Myocyte (in vitro differentiated cells): Measurements from ENCODE around the gene C15orf61. TPM values are rescaled to one million over a fixed set of nuclear protein-coding genes. Genes with fewer than 3 reads are reported as not detected.

Source experiments
- DNase-seq: peaks from one replicate; pipeline ENCODE4 v3.0.0-alpha.2; 2012; ENCODE audit warnings: low read depth
- polyA plus RNA-seq: library from polyadenylated mRNA; unstranded; fragments of >200 nt; gene quantifications from one replicate; pipeline ENCODE4 v1.2.1, GENCODE V29; 2012; ENCODE audit warnings: missing spikeins
- total RNA-seq: library from RNA; depleted of rRNA; stranded (reverse); fragments of >200 nt; gene quantifications from 2 replicates; pipeline ENCODE4 v1.2.3, GENCODE V29; 2014

Gene C15orf61
- 4.6 and 9.8 TPM in 2 replicates for total RNA-seq
- 5.1 TPM for polyA plus RNA-seq

DNA sequence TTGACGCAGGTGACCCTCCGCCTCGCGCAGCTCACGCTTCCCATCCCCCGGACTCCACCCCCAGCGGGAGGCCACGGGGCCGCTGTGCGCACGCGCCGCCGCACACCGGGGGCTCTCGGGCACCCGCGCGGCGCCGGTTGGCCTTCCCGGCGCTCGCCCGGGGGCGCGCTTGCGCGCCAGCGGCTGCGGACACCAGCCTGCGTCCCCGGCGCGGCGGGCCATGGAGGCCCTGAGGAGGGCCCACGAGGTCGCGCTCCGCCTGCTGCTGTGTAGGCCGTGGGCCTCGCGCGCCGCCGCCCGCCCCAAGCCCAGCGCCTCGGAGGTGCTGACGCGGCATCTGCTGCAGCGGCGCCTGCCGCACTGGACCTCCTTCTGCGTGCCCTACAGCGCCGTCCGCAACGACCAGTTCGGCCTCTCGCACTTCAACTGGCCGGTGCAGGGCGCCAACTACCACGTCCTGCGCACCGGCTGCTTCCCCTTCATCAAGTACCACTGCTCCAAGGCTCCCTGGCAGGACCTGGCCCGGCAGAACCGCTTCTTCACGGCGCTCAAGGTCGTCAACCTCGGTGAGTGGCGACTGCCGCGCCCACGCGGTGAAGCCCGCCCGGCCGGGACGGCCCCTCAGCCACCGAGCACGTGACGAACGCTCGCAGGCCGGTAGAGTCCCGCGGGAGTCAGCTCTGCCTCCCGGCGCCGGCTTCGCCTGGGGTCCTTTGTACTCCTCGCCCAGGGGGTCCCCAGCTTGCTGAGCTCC is at the start of gene C15orf61:
Gene C15orf61 (plus strand): TSS at position 103 of the 754 bp plus-strand sequence. CDS start 118 bp downstream, at position 221.
- peak; percentile 84 for DNase-seq

DNA sequence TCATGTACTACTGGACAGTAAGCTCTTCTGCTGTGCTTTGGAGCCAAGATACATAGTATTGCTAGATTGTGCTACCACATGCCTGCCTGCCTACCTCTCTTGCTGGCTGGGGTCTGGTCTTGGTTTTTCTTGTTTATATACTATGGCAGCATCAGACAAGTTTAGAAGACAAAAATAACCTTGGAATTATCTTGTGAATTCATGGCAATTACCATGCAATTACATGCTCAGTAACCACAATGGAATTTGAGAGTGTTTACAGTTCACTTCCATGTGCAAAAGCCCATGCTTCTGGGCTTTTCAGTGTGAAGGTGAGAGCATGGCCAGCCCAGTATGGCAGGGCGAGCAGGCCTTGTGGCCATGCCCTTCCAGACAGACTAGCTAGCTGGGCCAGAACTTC is 48.0 kb upstream of the C15orf61 start:
- DNase-seq = no peak

DNA sequence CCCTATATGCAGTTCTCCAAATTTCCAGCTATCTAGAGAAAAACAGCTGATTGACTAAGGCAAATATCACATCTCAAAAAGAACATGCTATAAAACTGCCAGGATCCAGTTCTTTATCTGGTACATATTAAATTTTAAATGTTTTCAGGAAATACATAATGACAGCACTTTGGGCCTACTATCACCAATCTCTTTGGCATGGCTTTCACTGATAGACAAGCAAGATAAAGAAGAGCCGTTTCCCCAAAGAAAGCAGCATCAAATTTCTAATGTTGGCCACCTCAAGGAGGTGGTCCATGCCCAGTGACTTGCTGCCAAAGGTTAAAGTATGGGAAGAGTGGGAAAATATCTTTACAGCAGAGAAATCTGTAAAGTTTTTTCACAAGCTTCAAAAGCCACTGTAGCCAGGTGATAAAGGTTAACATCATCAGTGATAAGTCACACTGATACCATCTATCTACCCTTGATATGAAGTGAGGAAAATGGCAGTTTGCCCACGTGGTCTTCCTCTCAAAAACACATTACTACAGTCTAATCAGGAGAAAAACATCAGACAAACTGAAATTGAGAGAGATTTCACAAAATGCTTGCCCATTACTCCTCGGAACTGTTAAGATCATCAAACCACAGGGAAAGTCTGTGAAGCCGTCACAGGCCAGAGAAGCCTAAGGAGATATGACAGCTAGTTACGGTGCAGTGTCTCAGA is 46.4 kb upstream of the C15orf61 start:
- DNase-seq = no peak

DNA sequence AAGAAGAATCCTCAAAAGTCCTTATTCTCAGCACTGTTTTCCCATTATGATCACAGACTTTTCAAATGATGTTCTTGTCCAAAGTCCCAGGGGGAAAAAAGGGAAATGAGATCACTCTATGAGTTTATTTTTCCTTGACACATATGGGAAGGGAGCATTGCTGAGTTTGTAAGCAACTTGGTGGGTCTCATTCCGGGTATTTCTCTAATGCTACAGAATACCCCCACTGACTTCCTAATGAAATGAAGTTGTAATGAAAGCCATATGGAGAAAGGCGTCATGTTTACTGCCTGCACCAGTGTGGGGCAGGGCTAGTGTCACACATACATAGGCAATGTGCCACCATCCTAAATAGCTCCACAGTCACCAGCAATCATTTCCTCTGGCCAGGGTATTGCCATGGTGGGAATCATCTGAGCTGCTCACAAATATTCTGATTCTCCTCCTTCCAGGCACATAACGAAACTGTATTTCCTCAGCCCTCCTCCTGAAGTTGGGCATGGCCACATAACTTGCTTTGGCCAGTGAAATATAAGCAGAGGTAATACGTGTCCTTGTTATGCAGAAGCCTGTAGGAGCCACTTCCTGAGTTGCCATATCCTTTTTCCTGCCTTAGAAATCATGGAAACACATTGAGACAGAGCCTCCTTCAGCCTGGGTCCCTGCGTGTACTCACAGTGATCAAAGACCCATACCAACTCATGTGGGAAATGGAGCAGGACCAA is 41.0 kb upstream of the C15orf61 start:
- no peak for DNase-seq

GRCh38 chr15:67480741-67481140 is 40.2 kb upstream of the C15orf61 start:
- no peak for DNase-seq

DNA sequence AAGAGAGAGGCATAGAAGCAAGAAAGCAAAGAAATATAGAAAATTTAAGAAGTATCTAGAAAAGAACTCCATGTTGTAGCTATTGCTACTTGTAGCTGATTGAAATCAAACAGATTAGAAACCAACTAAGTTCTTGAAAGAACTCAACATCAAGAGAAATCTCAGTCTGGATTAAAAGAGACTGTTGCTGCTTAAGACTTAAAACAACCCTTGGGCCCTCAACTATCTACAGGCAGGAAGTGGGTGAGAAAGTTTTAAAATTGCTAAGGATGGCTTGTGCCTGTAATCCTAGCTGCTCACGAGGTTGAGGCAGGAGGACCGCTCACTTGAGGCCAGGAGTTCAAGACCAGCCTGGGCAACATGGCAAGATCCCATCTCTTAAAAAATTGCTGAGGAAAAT is 39.3 kb upstream of the C15orf61 start:
- DNase-seq = no peak

DNA sequence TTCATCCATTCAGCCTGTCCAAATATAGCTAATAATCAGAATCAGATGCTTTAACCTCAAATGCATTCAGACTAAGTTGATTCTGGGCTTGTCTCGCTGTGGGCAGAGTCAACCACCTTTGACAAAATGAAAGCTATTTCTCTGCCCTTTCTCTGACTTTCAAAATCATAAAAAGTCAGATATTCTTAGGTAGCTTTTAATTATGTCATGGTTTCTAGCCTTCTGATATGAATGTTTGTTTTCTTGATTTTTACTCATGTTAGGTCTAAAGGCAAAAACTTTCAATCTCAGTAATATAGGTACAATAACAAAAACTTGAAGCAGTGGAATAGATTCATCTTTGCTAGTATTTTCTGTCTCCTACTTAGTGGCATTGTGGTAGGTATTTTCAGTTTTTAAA is 25.3 kb upstream of the C15orf61 start:
- no peak for DNase-seq

- DNase-seq = peak; percentile 36
Measured at GRCh38 chr15:67501177-67501835, 19.6 kb upstream of the C15orf61 start.

- DNase-seq = no peak
Measured at GRCh38 chr15:67501836-67502461, 19.0 kb upstream of the C15orf61 start.

- DNase-seq = peak; percentile 32
Measured at GRCh38 chr15:67504056-67504455, 16.9 kb upstream of the C15orf61 start.

DNA sequence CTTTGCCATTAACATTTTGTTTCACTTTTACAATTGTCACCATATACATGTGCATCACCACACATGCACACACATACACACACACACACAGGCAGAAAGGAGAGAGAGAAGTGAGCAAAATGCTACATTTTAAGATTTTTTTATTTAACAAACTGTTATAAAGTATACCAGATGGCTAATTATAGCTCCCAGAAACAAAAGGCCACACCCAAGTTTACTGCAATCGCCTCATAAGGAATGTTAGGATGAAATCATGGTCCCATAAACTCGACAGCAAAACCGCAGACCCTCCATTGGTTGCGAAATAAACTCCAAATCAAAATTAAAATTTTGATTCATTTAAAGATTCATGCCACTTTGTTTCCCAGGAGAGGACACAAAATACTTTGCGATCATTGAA is 16.1 kb upstream of the C15orf61 start:
- DNase-seq = peak; percentile 31

- no peak for DNase-seq
Measured at GRCh38 chr15:67505675-67506572, 15.0 kb upstream of the C15orf61 start.

DNA sequence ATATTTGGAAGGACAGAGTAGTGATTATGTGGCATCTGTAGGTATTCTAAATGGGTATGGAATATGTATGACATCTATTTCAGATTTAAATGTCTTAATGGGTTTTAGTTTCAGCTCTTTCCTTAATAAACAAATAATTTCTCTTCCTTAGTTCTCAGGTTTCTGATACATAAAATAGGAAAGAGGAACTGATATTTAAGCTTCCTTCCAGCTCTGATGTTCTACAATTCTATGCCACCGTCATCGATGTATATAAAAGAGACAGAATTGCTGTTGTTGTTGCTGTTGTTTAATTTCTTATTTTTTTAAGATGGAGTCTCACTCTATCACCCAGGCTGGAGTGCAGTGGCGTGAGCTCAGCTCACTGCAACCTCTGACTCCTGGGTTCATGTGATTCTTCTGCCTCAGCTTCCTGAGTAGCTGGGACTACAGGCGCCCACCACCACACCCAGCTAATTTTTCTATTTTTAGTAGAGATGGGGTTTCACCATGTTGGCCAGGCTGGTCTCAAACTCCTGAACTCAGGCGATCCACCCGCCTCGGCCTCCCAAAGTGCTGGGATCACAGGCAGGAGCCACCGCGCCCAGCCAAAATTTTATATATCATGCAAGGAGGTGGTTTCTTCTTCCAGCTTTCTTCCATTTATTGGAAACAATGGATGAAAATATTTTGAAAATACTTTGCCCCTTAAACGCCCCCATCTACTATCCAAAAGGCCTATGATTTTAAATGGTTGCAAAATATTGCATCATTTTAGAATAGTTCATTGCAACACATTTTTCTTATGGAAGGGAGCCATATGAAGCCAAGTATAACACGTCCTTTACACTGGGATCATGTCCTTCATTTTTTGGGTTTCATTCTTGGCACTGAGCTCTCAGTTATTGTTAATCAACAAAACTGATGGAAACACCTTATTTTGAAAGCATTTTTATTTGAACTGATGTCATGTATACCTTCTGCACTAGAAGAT is 13.9 kb upstream of the C15orf61 start:
- no peak for DNase-seq

DNA sequence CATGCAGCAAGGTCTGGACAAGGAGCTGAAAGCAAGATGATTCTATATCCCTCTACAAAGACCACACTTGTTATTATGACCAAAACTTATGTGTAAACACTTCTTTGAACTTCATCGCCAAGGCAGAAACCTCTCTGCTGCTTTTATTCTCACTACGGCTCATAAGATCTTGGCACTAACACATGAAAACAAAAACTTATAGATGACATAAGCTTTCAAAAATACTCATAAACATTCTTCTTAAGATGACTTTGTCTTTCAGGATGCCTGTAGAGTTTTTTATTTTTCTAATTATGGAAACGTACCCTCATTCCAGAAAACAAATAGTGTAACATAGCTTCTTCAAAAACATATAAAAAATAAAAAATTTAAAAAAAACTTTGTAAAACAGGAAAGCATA is 12.5 kb upstream of the C15orf61 start:
- DNase-seq = no peak

DNA sequence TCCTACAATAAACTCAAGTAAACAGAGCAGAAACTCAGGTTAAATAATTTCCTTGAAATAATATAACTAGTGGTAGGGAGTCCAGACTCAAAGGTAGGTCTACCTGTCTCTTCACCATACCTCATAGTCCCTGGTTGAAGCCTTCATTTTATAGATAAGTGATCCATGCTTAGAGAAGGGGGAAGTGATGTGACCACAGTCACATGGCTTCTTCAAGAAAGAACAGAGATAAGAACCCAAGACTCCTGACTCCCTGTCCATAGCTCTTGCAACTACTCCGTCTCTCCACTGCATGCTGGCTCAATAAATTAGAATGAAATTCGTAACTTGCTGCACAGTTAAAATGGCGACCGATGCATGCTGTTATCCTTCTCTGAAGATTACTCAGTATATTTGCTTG is 11.0 kb upstream of the C15orf61 start:
- no peak for DNase-seq

GRCh38 chr15:67510597-67511190 is 10.2 kb upstream of the C15orf61 start:
- peak; percentile 50 for DNase-seq

GRCh38 chr15:67511606-67512005 is 9.3 kb upstream of the C15orf61 start:
- no peak for DNase-seq

- DNase-seq = no peak
Measured at GRCh38 chr15:67512140-67512539, 8.8 kb upstream of the C15orf61 start.
